GM19238 (cell line): Measurements from ENCODE around the gene ZNF213.

Experiments used
- DNase-seq: peaks from one replicate; pipeline ENCODE4 v3.0.0; 2011; ENCODE audit warnings: low spot score; ENCODE audit not compliant: insufficient read length

ZNF213 gene

DNA sequence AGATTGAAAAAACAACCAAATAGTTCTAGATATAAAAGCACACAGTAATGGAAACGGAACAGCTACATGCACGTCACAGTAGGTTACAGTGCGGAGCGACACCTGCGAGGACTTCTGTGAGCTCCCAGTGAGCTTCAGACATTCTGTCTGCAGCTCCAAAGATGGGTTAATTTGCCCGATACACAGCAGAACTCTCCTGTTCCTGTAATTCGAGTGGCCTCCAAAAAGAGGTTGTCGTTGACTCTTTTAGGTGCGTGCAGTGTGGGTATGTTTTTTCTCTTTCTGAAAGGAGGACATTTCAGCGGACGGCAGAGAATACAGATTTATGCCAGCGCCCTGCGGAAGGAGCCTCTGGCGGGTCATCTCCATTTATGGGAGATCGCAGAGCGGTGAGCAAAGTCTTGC is 56.1 kb downstream of the ZNF213 start:
- DNase-seq = no peak
